Fibroblast of lung (primary cell): ENCODE results near the gene CYS1. TPM values are rescaled to one million over a fixed set of nuclear protein-coding genes. Genes with fewer than 3 reads are reported as not detected.

ENCODE experiments used
- DNase-seq, 2 donors: peaks; one replicate each; pipeline versions ENCODE4 v3.0.0 to v3.0.0-alpha.2; 2010; ENCODE audit warnings: low read depth in 2 of 2
- H2AFZ ChIP-seq: 2 replicates; pipeline ENCODE4 v1.5.1; 2012; ENCODE audit warnings: low read length, control low read depth, inconsistent platforms
- H3K27ac ChIP-seq: 2 replicates; pipeline ENCODE4 v1.5.1; 2011; ENCODE audit warnings: low read length, control low read depth; ENCODE audit not compliant: insufficient read depth
- H3K27me3 ChIP-seq: 2 replicates; pipeline ENCODE4 v1.5.1; 2011; ENCODE audit warnings: mild to moderate bottlenecking, low read length; ENCODE audit not compliant: control insufficient read depth, insufficient read depth
- H3K36me3 ChIP-seq: 2 replicates; pipeline ENCODE4 v1.5.1; 2011; ENCODE audit warnings: low read length; ENCODE audit not compliant: control insufficient read depth, insufficient read depth
- H3K4me1 ChIP-seq: 2 replicates; pipeline ENCODE4 v1.5.1; 2011; ENCODE audit warnings: low read length; ENCODE audit not compliant: control insufficient read depth, insufficient read depth; ENCODE audit errors: extremely low read depth
- H3K4me2 ChIP-seq: 2 replicates; pipeline ENCODE4 v1.5.1; 2011; ENCODE audit warnings: low read length, control low read depth; ENCODE audit not compliant: insufficient read depth; ENCODE audit errors: extremely low read depth
- H3K4me3 ChIP-seq, 4 experiments: fragments of 200-600 bp in 1 of 4; sonication (generic) in 1 of 4; replicated peaks in 1 of 4; 2 replicates each; pipeline ENCODE4 v1.5.1; 2011 to 2016; ENCODE audit warnings: low read length in 4 of 4, low read depth in 3 of 4, mild to moderate bottlenecking in 3 of 4, control low read depth in 2 of 4, inconsistent platforms in 1 of 4, mixed read lengths in 1 of 4; ENCODE audit not compliant: insufficient read depth in 1 of 4; ENCODE audit errors: control extremely low read depth in 1 of 4
- H3K79me2 ChIP-seq: 2 replicates; pipeline ENCODE4 v1.5.1; 2012; ENCODE audit warnings: mild to moderate bottlenecking, low read length, inconsistent platforms; ENCODE audit not compliant: control insufficient read depth, insufficient read depth
- H3K9ac ChIP-seq: 2 replicates; pipeline ENCODE4 v1.5.1; 2011; ENCODE audit warnings: mild to moderate bottlenecking, low read length, control low read depth; ENCODE audit not compliant: insufficient read depth
- H3K9me3 ChIP-seq: 2 replicates; pipeline ENCODE4 v1.5.1; 2012; ENCODE audit warnings: low read depth, low read length; ENCODE audit not compliant: control insufficient read depth, insufficient read depth
- H4K20me1 ChIP-seq: 2 replicates; pipeline ENCODE4 v1.5.1; 2011; ENCODE audit warnings: low read length; ENCODE audit not compliant: control insufficient read depth, insufficient read depth; ENCODE audit errors: extremely low read depth
- EZH2 ChIP-seq: IDR thresholded peaks from 2 replicates; pipeline ENCODE4 v1.5.1; 2012; ENCODE audit warnings: low read length, control low read depth, mild to moderate bottlenecking; ENCODE audit errors: missing control alignments
- polyA minus RNA-seq: library from RNA; depleted of rRNA, polyadenylated mRNA; stranded (reverse); fragments of >200 nt; gene quantifications from 2 replicates; pipeline ENCODE4 v1.2.3, GENCODE V29; 2011; ENCODE audit warnings: low replicate concordance
- polyA plus RNA-seq, 2 donors: library from polyadenylated mRNA; depleted of rRNA in 1 of 2; stranded (reverse) in 1 of 2; unstranded in 1 of 2; fragments of >200 nt; gene quantifications; 2 replicates each; pipeline ENCODE4 v1.2.1, GENCODE V29; 2011 to 2012; ENCODE audit warnings: missing spikeins in 1 of 2
- total RNA-seq: library from RNA; depleted of rRNA; stranded (reverse); fragments of >200 nt; gene quantifications from 2 replicates; pipeline ENCODE4 v1.2.1, GENCODE V29; 2014
- TF ChIP-seq, protein P1 (sequence below), 2 donors: IDR thresholded peaks in 1 of 2; conservative IDR thresholded peaks in 1 of 2; 1 replicate in 1 of 2; 2 replicates in 1 of 2; pipeline ENCODE4 v1.5.1; 2011 to 2012; ENCODE audit warnings: low read length in 2 of 2, control low read depth in 1 of 2, inconsistent platforms in 1 of 2, low read depth in 1 of 2, mild to moderate bottlenecking in 1 of 2

The CYS1 gene, protein sequence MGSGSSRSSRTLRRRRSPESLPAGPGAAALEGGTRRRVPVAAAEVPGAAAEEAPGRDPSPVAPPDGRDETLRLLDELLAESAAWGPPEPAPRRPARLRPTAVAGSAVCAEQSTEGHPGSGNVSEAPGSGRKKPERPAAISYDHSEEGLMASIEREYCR
- total RNA-seq: 1.5 and 5.1 TPM in 2 replicates
- 0.31 and 0.37 TPM in 2 replicates for polyA plus RNA-seq
- polyA plus RNA-seq (2012): 0.65 and 0.92 TPM in 2 replicates
- polyA minus RNA-seq: 0.39 TPM in 1 of 2 replicates, not detected in the other

DNA sequence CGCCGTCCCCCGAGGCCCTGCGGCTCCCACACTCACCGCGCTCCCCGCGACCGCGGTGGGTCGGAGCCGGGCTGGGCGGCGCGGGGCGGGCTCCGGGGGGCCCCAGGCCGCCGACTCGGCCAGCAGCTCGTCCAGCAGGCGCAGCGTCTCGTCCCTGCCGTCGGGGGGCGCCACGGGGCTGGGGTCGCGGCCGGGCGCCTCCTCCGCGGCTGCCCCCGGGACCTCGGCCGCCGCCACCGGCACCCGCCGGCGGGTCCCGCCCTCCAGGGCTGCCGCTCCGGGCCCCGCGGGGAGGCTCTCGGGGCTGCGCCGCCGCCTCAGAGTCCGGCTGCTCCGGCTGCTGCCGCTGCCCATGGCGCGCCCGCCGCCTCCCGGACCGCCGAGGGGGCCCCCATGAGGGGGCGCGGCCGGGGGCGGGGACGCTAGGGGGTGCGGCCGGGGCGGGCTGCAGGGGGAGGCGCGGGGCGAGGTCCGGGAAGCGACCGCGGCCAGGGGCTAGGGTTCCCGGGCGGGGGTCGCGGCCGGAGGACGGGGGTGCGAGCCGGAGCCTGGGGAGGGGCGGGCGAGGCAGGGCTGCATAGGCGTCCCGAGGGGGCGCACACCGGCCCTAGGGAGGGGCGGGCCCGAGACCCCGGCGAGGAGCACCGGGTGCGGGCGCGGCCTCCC, at the start of gene CYS1:
Gene CYS1, minus strand, starts transcription at position 542 of the 666 bp plus-strand sequence. Its CDS starts 188 bp downstream, at position 354.
- TF ChIP-seq EZH2: no peak
- TF ChIP-seq, protein P1, sequence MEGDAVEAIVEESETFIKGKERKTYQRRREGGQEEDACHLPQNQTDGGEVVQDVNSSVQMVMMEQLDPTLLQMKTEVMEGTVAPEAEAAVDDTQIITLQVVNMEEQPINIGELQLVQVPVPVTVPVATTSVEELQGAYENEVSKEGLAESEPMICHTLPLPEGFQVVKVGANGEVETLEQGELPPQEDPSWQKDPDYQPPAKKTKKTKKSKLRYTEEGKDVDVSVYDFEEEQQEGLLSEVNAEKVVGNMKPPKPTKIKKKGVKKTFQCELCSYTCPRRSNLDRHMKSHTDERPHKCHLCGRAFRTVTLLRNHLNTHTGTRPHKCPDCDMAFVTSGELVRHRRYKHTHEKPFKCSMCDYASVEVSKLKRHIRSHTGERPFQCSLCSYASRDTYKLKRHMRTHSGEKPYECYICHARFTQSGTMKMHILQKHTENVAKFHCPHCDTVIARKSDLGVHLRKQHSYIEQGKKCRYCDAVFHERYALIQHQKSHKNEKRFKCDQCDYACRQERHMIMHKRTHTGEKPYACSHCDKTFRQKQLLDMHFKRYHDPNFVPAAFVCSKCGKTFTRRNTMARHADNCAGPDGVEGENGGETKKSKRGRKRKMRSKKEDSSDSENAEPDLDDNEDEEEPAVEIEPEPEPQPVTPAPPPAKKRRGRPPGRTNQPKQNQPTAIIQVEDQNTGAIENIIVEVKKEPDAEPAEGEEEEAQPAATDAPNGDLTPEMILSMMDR (conservative IDR thresholded peaks at IDR 0.05 in 1 of 2, IDR thresholded peaks at IDR 0.05 in 1 of 2; ENCODE audit: low read depth in 1 of 2, low read length in 2 of 2): no peak
- H3K4me3 ChIP-seq: peak within 1 kb of the TSS; percentile 23 to 49 (median 29)
- peaks cover 35% of the 10 kb centered on the region for H3K27me3 ChIP-seq
- no peaks in the 10 kb centered on the region for H3K36me3 ChIP-seq
- no peaks in the 10 kb centered on the region for H3K4me1 ChIP-seq
- H4K20me1 ChIP-seq: no peaks in the 10 kb centered on the region
- peak within 1 kb of the TSS; percentile 92 for H3K4me2 ChIP-seq
- H3K9ac ChIP-seq: no peak within 1 kb of the TSS
- H3K79me2 ChIP-seq: no peaks in the 10 kb centered on the region
- no peaks in the 10 kb centered on the region for H3K9me3 ChIP-seq
- DNase-seq: peak in 1 of 2 donors; percentile 15
- peak within 1 kb of the TSS; percentile 59 for H2AFZ ChIP-seq
- H3K27ac ChIP-seq: no peak within 1 kb of the TSS

DNA sequence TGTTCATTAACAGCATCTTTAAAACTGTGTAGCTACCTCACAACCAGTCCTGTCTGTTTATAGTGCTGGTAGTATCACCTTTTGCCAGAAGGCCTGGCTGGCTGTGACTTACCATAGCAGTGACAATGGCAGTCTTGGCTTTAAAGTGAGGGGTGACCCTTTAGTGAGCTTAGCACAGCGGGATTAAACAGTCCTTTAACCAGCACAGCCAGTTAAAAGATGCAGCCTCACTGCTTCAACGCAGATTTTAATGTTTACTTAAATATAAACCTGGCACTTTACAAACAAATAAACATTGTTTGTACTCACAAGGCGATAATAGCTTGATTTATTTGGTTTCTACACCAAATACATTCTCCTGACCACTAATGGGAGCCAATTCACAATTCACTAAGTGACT, 49.3 kb upstream of the CYS1 start:
- Histone ChIP-seq H3K27ac (no peak overlapping the region), H3K4me1 (peaks cover 5% of the 10 kb centered on the region), H3K9me3 (no peaks in the 10 kb centered on the region), H3K4me2 (no peak overlapping the region), H3K36me3 (peaks cover 3% of the 10 kb centered on the region), H3K4me3 (no peak overlapping the region), H2AFZ (peak overlapping the region; percentile 18), H4K20me1 (no peaks in the 10 kb centered on the region), H3K27me3 (no peaks in the 10 kb centered on the region), H3K79me2 (peaks cover 9% of the 10 kb centered on the region), H3K9ac (no peak overlapping the region)
- DNase-seq: no peak
- TF ChIP-seq, protein P1 (conservative IDR thresholded peaks at IDR 0.05 in 1 of 2, IDR thresholded peaks at IDR 0.05 in 1 of 2; ENCODE audit: low read depth in 1 of 2, low read length in 2 of 2): no peak
- TF ChIP-seq EZH2: no peak

DNA sequence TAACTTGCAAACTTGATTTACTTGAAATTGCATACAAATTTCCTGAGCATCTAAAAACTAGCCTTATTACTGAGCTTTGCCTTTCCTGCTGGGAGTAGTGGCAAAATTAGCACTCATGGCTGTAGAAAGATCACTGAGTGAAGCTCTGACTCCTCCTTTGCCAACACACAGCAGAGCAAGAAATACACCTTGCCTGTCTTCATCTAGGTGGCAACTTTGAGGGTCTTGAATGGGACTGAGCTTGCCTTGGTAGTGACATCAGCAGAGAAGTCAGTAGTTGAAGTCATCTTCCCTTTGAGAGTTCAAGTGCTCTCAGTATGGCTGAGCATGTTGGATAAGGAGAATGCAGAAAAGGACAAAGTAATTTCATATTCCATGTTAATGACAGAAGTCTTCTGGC, 48.2 kb upstream of the CYS1 start:
- no peak for TF ChIP-seq EZH2
- TF ChIP-seq, protein P1 (conservative IDR thresholded peaks at IDR 0.05 in 1 of 2, IDR thresholded peaks at IDR 0.05 in 1 of 2; ENCODE audit: low read depth in 1 of 2, low read length in 2 of 2): no peak
- no peak overlapping the region for H3K9ac ChIP-seq
- peaks cover 3% of the 10 kb centered on the region for H3K36me3 ChIP-seq
- no peak overlapping the region for H3K4me3 ChIP-seq
- H3K9me3 ChIP-seq: no peaks in the 10 kb centered on the region
- DNase-seq: no peak
- no peak overlapping the region for H2AFZ ChIP-seq
- H3K27ac ChIP-seq: no peak overlapping the region
- no peaks in the 10 kb centered on the region for H4K20me1 ChIP-seq
- H3K4me1 ChIP-seq: peaks cover 10% of the 10 kb centered on the region
- no peak overlapping the region for H3K4me2 ChIP-seq
- H3K27me3 ChIP-seq: no peaks in the 10 kb centered on the region
- peaks cover 13% of the 10 kb centered on the region for H3K79me2 ChIP-seq
